ENCODE measurements around the gene PLEKHG4B. TPM values are rescaled to one million over a fixed set of nuclear protein-coding genes. Genes with fewer than 3 reads are reported as not detected.
"Not testable (repeated sequence)": the region's sequence is repeated elsewhere in the genome, so short reads cannot be mapped to it uniquely, and the experiment has no call there.

PLEKHG4B gene
- total RNA-seq, 1 donor from 2014 or later: 6.8 TPM

- no peak overlapping the region for H3K27ac Mint-ChIP-seq (ENCODE audit: unreplicated experiment)
These were observed 116.6 kb downstream of the PLEKHG4B start for GRCh38 chr5:208449-209114.

GRCh38 chr5:213803-214395 is 121.9 kb downstream of the PLEKHG4B start:
- Mint-ChIP-seq H3K36me3 (ENCODE audit: low read depth, unreplicated experiment) (peaks cover 8% of the 10 kb centered on the region), H3K4me3 (ENCODE audit: unreplicated experiment) (no peak overlapping the region), H3K27ac (ENCODE audit: unreplicated experiment) (no peak overlapping the region), H3K27me3 (ENCODE audit: unreplicated experiment) (peaks cover 8% of the 10 kb centered on the region), H3K9me3 (ENCODE audit: unreplicated experiment) (no peaks in the 10 kb centered on the region), H3K4me1 (ENCODE audit: unreplicated experiment) (peaks cover 5% of the 10 kb centered on the region)
- no peak for TF ChIP-seq CTCF (IDR thresholded peaks at IDR 0.05; ENCODE audit: unreplicated experiment)
- no peak for DNase-seq (ENCODE audit: low spot score)

More at GRCh38 chr5:208449-209114, 116.6 kb downstream of the PLEKHG4B start:
- no peaks in the 10 kb centered on the region for H3K9me3 Mint-ChIP-seq (ENCODE audit: unreplicated experiment)
- TF ChIP-seq CTCF (IDR thresholded peaks at IDR 0.05; ENCODE audit: unreplicated experiment): no peak
- no peak for DNase-seq (ENCODE audit: low spot score)
- H3K4me1 Mint-ChIP-seq (ENCODE audit: unreplicated experiment): no peaks in the 10 kb centered on the region
- H3K36me3 Mint-ChIP-seq (ENCODE audit: low read depth, unreplicated experiment): peaks cover 19% of the 10 kb centered on the region
- peaks cover 8% of the 10 kb centered on the region for H3K27me3 Mint-ChIP-seq (ENCODE audit: unreplicated experiment)
- no peak overlapping the region for H3K4me3 Mint-ChIP-seq (ENCODE audit: unreplicated experiment)

- not testable (repeated sequence) for H3K9me3 Mint-ChIP-seq (ENCODE audit: unreplicated experiment); H3K36me3 Mint-ChIP-seq (ENCODE audit: low read depth, unreplicated experiment); DNase-seq (ENCODE audit: low spot score); H3K4me1 Mint-ChIP-seq (ENCODE audit: unreplicated experiment); H3K4me3 Mint-ChIP-seq (ENCODE audit: unreplicated experiment); H3K27me3 Mint-ChIP-seq (ENCODE audit: unreplicated experiment); H3K27ac Mint-ChIP-seq (ENCODE audit: unreplicated experiment)
These were observed 123.3 kb downstream of the PLEKHG4B start for GRCh38 chr5:215256-215655.

- H3K27me3 Mint-ChIP-seq (ENCODE audit: unreplicated experiment); H3K9me3 Mint-ChIP-seq (ENCODE audit: unreplicated experiment); H3K36me3 Mint-ChIP-seq (ENCODE audit: low read depth, unreplicated experiment); H3K27ac Mint-ChIP-seq (ENCODE audit: unreplicated experiment); DNase-seq (ENCODE audit: low spot score); H3K4me3 Mint-ChIP-seq (ENCODE audit: unreplicated experiment); H3K4me1 Mint-ChIP-seq (ENCODE audit: unreplicated experiment): not testable (repeated sequence)
These were observed 124.1 kb downstream of the PLEKHG4B start for GRCh38 chr5:216076-216475.

GRCh38 chr5:217494-218456 is 125.8 kb downstream of the PLEKHG4B start, which contains the start of the genes CCDC127 and SDHA:
TSS of gene CCDC127 (minus strand) at chr5:218153. CDS start at chr5:216849, 1,304 bp downstream.
TSS of gene SDHA (plus strand) at chr5:218320. CDS start at chr5:218356, 36 bp downstream.
- peak within 1 kb of the TSS; percentile 98 for H3K4me3 Mint-ChIP-seq (ENCODE audit: unreplicated experiment)
- H3K27me3 Mint-ChIP-seq (ENCODE audit: unreplicated experiment); H3K36me3 Mint-ChIP-seq (ENCODE audit: low read depth, unreplicated experiment); H3K9me3 Mint-ChIP-seq (ENCODE audit: unreplicated experiment): not testable (repeated sequence)
- H3K4me1 Mint-ChIP-seq (ENCODE audit: unreplicated experiment): peaks cover 10% of the 10 kb centered on the region
- peak; percentile 100 for DNase-seq (ENCODE audit: low spot score)
- H3K27ac Mint-ChIP-seq (ENCODE audit: unreplicated experiment): peak within 1 kb of the TSS; percentile 72
